Right lobe of liver (tissue), 6 donors: ENCODE data around the gene RNU4-1. TPM values are rescaled to one million over a fixed set of nuclear protein-coding genes. Genes with fewer than 3 reads are reported as not detected.
A peak's percentile ranks its signal among the peaks of the same experiment; 100 is the strongest.
"Not testable (repeated sequence)": the region's sequence is repeated elsewhere in the genome, so short reads cannot be mapped to it uniquely, and the experiment has no call there.

Source experiments
- ATAC-seq, 4 donors: fragments of 200-7000 bp; cut with Tn5 transposase; one replicate each; pipeline ENCODE4 v1.9.1; 2020; ENCODE audit warnings: mild to moderate bottlenecking in 4 of 4, moderate library complexity in 4 of 4
- DNase-seq, 3 donors: peaks; one replicate each; pipeline ENCODE4 v3.0.0-alpha.2; 2020
- H3K27ac ChIP-seq, 3 donors: fragments of 200-600 bp; one replicate each; pipeline ENCODE4 v1.8.0; 2022
- H3K27me3 ChIP-seq, 2 donors: fragments of 200-600 bp; one replicate each; pipeline ENCODE4 v1.8.0; 2022
- H3K36me3 ChIP-seq, 4 donors: fragments of 200-600 bp; sonication (generic) in 1 of 4; one replicate each; pipeline versions ENCODE4 v1.5.1 to v1.8.0; 2017 to 2022; ENCODE audit warnings: control low read depth in 1 of 4
- H3K4me1 ChIP-seq, 4 donors: fragments of 200-600 bp; sonication (generic) in 1 of 4; one replicate each; pipeline versions ENCODE4 v1.5.1 to v1.8.0; 2017 to 2022; ENCODE audit warnings: control low read depth in 1 of 4
- H3K4me3 ChIP-seq, 3 donors: fragments of 200-600 bp; one replicate each; pipeline ENCODE4 v1.8.0; 2022
- H3K9me3 ChIP-seq, 4 donors: fragments of 200-600 bp; sonication (generic) in 1 of 4; one replicate each; pipeline versions ENCODE4 v1.5.1 to v1.8.0; 2017 to 2022; ENCODE audit warnings: control low read depth in 1 of 4
- CTCF ChIP-seq, 4 donors: fragments of 200-600 bp in 3 of 4; fragments of 450-650 bp in 1 of 4; IDR thresholded peaks; one replicate each; pipeline versions ENCODE4 v1.5.1 to v1.8.0; 2016 to 2022; ENCODE audit warnings: antibody characterized with exemption in 4 of 4, mild to moderate bottlenecking in 2 of 4
- POLR2A ChIP-seq: fragments of 450-650 bp; IDR thresholded peaks from one replicate; pipeline ENCODE4 v1.6.1; 2017; ENCODE audit warnings: antibody characterized with exemption, mild to moderate bottlenecking
- WGBS: methylation state at CpG from one replicate; pipeline ENCODE4 v1.1.6; 2018; ENCODE audit warnings: low coverage, low lambda C conversion rate; ENCODE audit not compliant: insufficient coverage; ENCODE audit errors: missing lambda C conversion rate; 5-methylcytosine and 5-hydroxymethylcytosine counted together
- intact Hi-C, 2 donors: fragments of 100-400 bp; cut with DNase I; formaldehyde crosslinking; loops; one replicate each; pipeline versions ENCODE4 v1.11.2 to v1.14.1; 2022
- total RNA-seq, 6 experiments: library from RNA; depleted of rRNA in 2 of 6; stranded (reverse); fragments of >200 nt in 2 of 6; fragmentation: NEBNext Ultra II Directional in 3 of 6; extraction: Animal tissue kit (Norgen Biotek cat#: 25700) in 3 of 6; gene quantifications; one replicate each; pipeline versions ENCODE4 v1.1.0 to v1.2.4, GENCODE V29; 2016 to 2023
- donor health status: DM: no; HTN: yes; CAD: no.
- donor health status: DM: no; HTN: no; CAD: no.
- donor health status: DM: no; HTN: no; CAD: no.
- donor health status: DM: no; HTN: yes; CAD: no.
- donor health status: DM: no; HTN: yes; CAD: no.

Gene RNU4-1
- total RNA-seq, 6 experiments from 2014 or later: under 0.01 to 2,710 (median 2,128) TPM; not detected in 1

GRCh38 chr12:120252071-120252906 lies 40.7 kb downstream of the RNU4-1 start:
- peaks cover 0 to 3% (median 0%) of the 10 kb centered on the region in 4 donors for H3K4me1 ChIP-seq
- intact Hi-C loops: no loop called here
- peak; percentile 13 to 53 (median 46) for ATAC-seq

GRCh38 chr12:120251364-120252070 lies 41.5 kb downstream of the RNU4-1 start:
- H3K27me3 ChIP-seq, H3K36me3 ChIP-seq, H3K9me3 ChIP-seq, intact Hi-C loops, DNase-seq, H3K4me3 ChIP-seq, ATAC-seq: not testable (repeated sequence)
- Histone ChIP-seq H3K27ac (peak overlapping the region in 2 of 3 donors; percentile 1 to 20), H3K4me1 (peaks cover 0 to 11% (median 0%) of the 10 kb centered on the region in 4 donors)
- WGBS: 82% methylated on average over 10 of the region's 12 CpGs

More at GRCh38 chr12:120252071-120252906, 40.7 kb downstream of the RNU4-1 start:
- Histone ChIP-seq H3K27me3 (no peaks in the 10 kb centered on the region), H3K27ac (peak overlapping the region in 2 of 3 donors; percentile 6 to 20), H3K4me3 (no peak overlapping the region), H3K36me3 (no peaks in the 10 kb centered on the region), H3K9me3 (no peaks in the 10 kb centered on the region)
- TF ChIP-seq POLR2A: no peak
- TF ChIP-seq CTCF (IDR thresholded peaks at IDR 0.05): no peak
- no peak for DNase-seq
- WGBS: 72% methylated on average over 12 of the region's 12 CpGs

- WGBS: 68% methylated on average over 3 of the region's 8 CpGs
- Histone ChIP-seq H3K4me3 (no peak overlapping the region), H3K9me3 (no peaks in the 10 kb centered on the region), H3K27ac (peak overlapping the region; percentile 35 to 79 (median 63)), H3K27me3 (no peaks in the 10 kb centered on the region), H3K4me1 (peaks cover 0 to 11% (median 0%) of the 10 kb centered on the region in 4 donors), H3K36me3 (no peaks in the 10 kb centered on the region)
- ATAC-seq (peak; percentile 30 to 48 (median 37)), DNase-seq (peak in 2 of 3 donors; percentile 40 to 61)
- TF ChIP-seq CTCF (IDR thresholded peaks at IDR 0.05) (no peak), POLR2A (no peak)
- intact Hi-C loops: no loop called here
These were observed 42.9 kb downstream of the RNU4-1 start for GRCh38 chr12:120249875-120250795.

GRCh38 chr12:120249266-120249874 lies 43.7 kb downstream of the RNU4-1 start:
- Histone ChIP-seq H3K4me1 (peaks cover 0 to 11% (median 0%) of the 10 kb centered on the region in 4 donors), H3K27me3 (no peaks in the 10 kb centered on the region), H3K9me3 (no peaks in the 10 kb centered on the region), H3K27ac (peak overlapping the region; percentile 40 to 79 (median 63)), H3K4me3 (no peak overlapping the region), H3K36me3 (no peaks in the 10 kb centered on the region)
- peak in 1 of 3 donors; percentile 43 for DNase-seq
- no peak for TF ChIP-seq CTCF (IDR thresholded peaks at IDR 0.05)
- no peak for TF ChIP-seq POLR2A
- WGBS: 66% methylated on average over 4 of the region's 4 CpGs
- intact Hi-C loops: no loop called here
- peak; percentile 42 to 61 (median 52) for ATAC-seq
